HG03354 (cell line): ENCODE measurements around the gene GPX3.

Experiments used
- ATAC-seq: cut with Tn5 transposase; IDR thresholded peaks from one replicate; pipeline ENCODE4 v1.9.1; 2021; ENCODE audit warnings: mild to moderate bottlenecking; ENCODE audit not compliant: unreplicated experiment, poor library complexity, severe bottlenecking

Gene GPX3

DNA sequence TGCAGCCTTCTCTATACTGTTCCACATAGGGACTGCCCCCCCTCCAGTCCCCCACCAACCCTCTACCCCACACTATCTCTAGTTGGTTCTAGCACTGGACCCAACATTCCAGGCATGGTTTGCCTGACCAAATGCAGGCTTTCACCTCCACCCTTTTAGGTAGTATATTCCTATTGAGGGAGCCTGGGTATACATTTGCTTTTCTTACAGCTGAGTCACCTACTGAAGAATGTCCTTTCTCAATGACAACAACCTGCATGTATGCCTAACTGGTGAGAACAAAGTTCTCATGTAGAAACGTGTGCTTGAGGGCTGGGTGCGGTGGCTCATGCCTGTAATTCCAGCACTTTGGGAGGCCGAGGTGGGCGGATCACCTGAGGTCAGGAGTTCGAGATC lies 52.2 kb downstream of the GPX3 start:
- ATAC-seq: no peak

DNA sequence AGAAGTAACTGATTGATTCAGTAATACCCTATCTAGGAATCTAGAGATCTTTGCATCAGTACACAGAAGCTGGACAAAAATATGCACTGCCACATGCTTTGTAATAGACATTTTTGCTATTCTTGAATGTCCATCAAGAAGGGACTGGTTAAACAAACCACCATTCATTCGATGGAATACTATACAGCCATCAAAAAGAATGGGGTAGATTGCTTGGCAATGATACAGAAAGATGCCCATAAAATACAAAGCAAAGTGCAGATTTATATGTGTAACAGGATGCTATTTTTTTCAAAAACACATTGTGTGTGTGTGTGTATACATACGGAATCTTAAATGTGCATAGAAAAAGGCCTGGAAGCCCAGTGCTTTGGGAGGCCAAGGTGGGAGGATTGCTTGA lies 52.9 kb downstream of the GPX3 start:
- ATAC-seq: no peak

DNA sequence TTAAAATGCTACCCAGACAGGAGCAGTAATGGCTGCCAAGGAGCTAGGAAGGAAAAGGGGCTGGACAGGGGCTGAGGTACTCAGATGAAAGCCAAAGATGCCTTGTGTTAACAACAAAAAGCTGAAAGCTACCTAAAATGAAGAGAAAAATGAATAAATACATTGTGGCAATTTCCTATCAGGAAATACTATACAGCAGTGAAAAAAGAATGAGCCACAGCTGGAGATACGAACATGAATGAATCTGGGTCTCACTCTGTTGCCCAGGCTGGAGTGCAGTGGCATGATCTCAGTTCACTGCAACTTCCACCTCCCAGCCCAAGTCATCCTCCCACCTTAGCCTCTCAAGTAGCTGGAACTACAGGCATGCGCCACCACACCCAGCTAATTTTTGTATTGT lies 54.2 kb downstream of the GPX3 start:
- ATAC-seq: no peak

DNA sequence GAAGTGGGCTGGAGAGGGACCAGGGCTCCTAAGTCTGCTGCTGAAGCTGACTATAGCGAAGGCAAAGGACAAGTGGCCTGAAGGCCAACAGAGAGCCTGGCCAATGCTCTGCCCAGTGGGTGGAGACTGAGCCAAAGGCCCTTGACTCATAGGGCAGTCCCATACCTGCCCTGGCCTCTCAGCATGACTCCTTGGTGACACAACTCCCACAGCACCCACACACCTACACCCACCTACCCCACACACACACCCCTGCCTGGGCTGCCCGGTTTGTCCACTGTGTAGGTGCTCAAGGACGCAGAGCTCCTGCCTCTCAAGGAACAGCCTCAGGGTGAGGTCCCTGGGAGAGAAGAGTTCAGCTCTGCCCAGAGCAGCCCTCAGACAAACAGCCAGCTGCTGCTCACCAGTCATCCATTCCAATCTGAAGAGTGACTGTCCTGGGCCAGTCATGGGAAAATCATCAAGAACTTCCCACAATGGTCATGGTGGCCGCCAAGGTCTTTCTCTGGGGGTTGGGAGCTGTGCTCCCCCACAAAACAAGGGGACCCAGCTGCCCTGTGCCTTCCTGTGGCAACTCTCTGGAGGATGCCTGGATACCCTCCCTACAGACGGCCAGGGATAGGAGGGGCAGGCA lies 55.4 kb downstream of the GPX3 start:
- ATAC-seq: no peak

DNA sequence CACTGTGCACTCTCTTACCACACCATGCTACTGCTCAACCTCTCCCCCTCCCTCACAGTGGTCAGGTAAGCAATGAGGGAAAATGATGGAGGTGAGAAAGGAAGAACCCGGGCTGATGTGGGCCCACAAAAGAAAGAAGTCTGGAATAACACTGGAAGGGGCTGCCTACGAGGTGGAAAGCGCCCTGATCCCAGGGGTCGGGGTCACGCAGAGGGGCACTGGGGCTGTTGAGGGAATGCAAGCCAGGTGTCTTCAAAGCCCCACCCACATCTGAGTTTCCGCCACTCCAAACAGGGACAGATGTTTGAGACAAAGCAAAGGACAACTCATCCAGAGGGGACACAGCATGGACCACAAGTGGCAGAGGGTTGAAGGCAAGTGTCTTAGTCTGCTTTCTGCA lies 56.2 kb downstream of the GPX3 start:
- ATAC-seq: no peak

DNA sequence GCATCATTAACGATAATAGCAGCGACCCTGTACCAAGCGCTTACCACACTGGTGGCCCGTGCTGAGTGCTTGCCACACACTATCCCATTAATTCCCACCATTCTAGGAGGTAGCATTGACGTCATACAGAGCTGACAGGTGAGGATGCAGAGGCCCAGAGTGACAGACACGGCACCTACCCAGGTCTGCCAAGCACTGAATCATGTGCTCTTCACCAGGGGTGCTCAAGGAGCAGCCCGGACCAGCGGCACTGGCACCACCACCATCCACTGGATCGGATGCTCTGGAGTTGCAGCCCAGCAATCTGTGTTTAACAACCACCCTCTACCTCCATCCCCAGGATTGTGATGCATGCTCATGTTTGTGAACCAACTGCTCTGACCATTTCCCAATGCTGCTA lies 57.0 kb downstream of the GPX3 start:
- ATAC-seq: no peak

DNA sequence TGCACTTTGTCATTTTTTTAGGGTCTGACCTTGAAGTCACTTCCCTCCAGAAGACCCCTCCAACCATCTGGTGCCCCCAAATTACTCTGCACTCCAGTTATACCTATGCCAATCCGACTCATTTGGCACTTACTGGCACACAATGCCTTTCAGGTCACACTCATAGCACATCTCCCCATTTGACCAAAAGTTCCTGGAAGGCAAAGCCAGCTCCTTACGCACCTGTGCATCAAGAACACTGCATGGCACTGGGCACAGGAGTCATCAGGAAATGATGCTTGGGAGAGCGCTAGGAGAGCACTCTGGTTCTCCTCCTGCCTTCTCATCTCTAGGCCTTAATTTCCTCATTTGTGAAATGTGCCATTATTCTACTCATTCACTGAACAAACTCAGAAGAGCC lies 57.6 kb downstream of the GPX3 start:
- ATAC-seq: no peak
